Renal cortical epithelial cell (primary cell): ENCODE measurements around the gene WSCD2. TPM values are rescaled to one million over a fixed set of nuclear protein-coding genes. Genes with fewer than 3 reads are reported as not detected.

Experiments
- DNase-seq: peaks from one replicate; pipeline ENCODE4 v3.0.0-alpha.2; 2011; ENCODE audit warnings: low read depth
- total RNA-seq: library from RNA; depleted of rRNA; stranded (reverse); fragments of >200 nt; gene quantifications from 2 replicates; pipeline ENCODE4 v1.2.3, GENCODE V29; 2014

WSCD2 gene
- total RNA-seq, 1 donor from 2014 or later: not detected

- DNase-seq: no peak
These were observed 137.0 kb downstream of the WSCD2 start for GRCh38 chr12:108266131-108266530.

GRCh38 chr12:108267450-108267849 is 138.4 kb downstream of the WSCD2 start:
- no peak for DNase-seq

- no peak for DNase-seq
These were observed 139.3 kb downstream of the WSCD2 start for GRCh38 chr12:108268397-108268796.

- no peak for DNase-seq
These were observed 140.1 kb downstream of the WSCD2 start for GRCh38 chr12:108269224-108269623.

- DNase-seq: no peak
These were observed 141.2 kb downstream of the WSCD2 start for GRCh38 chr12:108270035-108270848.

- DNase-seq: no peak
These were observed 141.7 kb downstream of the WSCD2 start for GRCh38 chr12:108270849-108271143.

- no peak for DNase-seq
These were observed 143.1 kb downstream of the WSCD2 start for GRCh38 chr12:108271951-108272872.

GRCh38 chr12:108273217-108273616 is 144.1 kb downstream of the WSCD2 start:
- no peak for DNase-seq

- DNase-seq: no peak
These were observed 148.5 kb downstream of the WSCD2 start for GRCh38 chr12:108277613-108278012.

GRCh38 chr12:108282160-108282559 is 153.1 kb downstream of the WSCD2 start:
- no peak for DNase-seq

GRCh38 chr12:108282676-108283075 is 153.6 kb downstream of the WSCD2 start:
- DNase-seq: no peak

GRCh38 chr12:108284163-108284562 is 155.1 kb downstream of the WSCD2 start:
- no peak for DNase-seq

- no peak for DNase-seq
These were observed 155.9 kb downstream of the WSCD2 start for GRCh38 chr12:108285016-108285415.

GRCh38 chr12:108287227-108287626 is 158.1 kb downstream of the WSCD2 start:
- DNase-seq: no peak

- no peak for DNase-seq
These were observed 160.5 kb downstream of the WSCD2 start for GRCh38 chr12:108289350-108290161.

- no peak for DNase-seq
These were observed 166.6 kb downstream of the WSCD2 start for GRCh38 chr12:108295641-108296040.

- DNase-seq: no peak
These were observed 167.9 kb downstream of the WSCD2 start for GRCh38 chr12:108296945-108297344.

- no peak for DNase-seq
These were observed 168.3 kb downstream of the WSCD2 start for GRCh38 chr12:108297424-108297823.

GRCh38 chr12:108297895-108298760 is 169.0 kb downstream of the WSCD2 start:
- DNase-seq: no peak

- DNase-seq: no peak
These were observed 169.7 kb downstream of the WSCD2 start for GRCh38 chr12:108298761-108299275.

GRCh38 chr12:108299516-108299915 is 170.4 kb downstream of the WSCD2 start:
- no peak for DNase-seq
